Osteocyte (in vitro differentiated cells): ENCODE data around the gene ZNF469. TPM values are rescaled to one million over a fixed set of nuclear protein-coding genes. Genes with fewer than 3 reads are reported as not detected.

Experiments used
- DNase-seq: peaks from one replicate; pipeline ENCODE4 v3.0.0; 2021; ENCODE audit warnings: mixed read lengths; ENCODE audit not compliant: unreplicated experiment; ENCODE audit errors: extremely low spot score
- H3K27ac Mint-ChIP-seq: one replicate; pipeline ENCODE4 v1.8.0; 2021; ENCODE audit warnings: mild to moderate bottlenecking, mixed read lengths; ENCODE audit not compliant: unreplicated experiment
- H3K27me3 Mint-ChIP-seq: one replicate; pipeline ENCODE4 v1.8.0; 2021; ENCODE audit warnings: mixed read lengths; ENCODE audit not compliant: unreplicated experiment
- H3K36me3 Mint-ChIP-seq: one replicate; pipeline ENCODE4 v1.8.0; 2021; ENCODE audit warnings: mixed read lengths; ENCODE audit not compliant: unreplicated experiment
- H3K4me1 Mint-ChIP-seq: one replicate; pipeline ENCODE4 v1.8.0; 2021; ENCODE audit warnings: mixed read lengths; ENCODE audit not compliant: unreplicated experiment
- H3K4me3 Mint-ChIP-seq: one replicate; pipeline ENCODE4 v1.8.0; 2021; ENCODE audit warnings: mild to moderate bottlenecking, moderate library complexity, mixed read lengths; ENCODE audit not compliant: unreplicated experiment
- H3K9me3 Mint-ChIP-seq: one replicate; pipeline ENCODE4 v1.8.0; 2021; ENCODE audit warnings: mixed read lengths; ENCODE audit not compliant: unreplicated experiment
- CTCF ChIP-seq: fragments of 200-600 bp; sonication (generic); IDR thresholded peaks from 2 replicates; pipeline ENCODE4 v1.5.0; 2021; ENCODE audit warnings: antibody characterized with exemption, mild to moderate bottlenecking, moderate library complexity
- total RNA-seq: library from RNA; stranded (reverse); gene quantifications from 2 replicates; pipeline ENCODE4 v1.2.1, GENCODE V29; 2021

ZNF469 gene
- total RNA-seq, 1 donor from 2014 or later = 4.1 TPM

GRCh38 chr16:88345031-88345720, 37.6 kb upstream of the ZNF469 start:
- H3K36me3 Mint-ChIP-seq = no peaks in the 10 kb centered on the region
- peaks cover 5% of the 10 kb centered on the region for H3K9me3 Mint-ChIP-seq
- H3K27me3 Mint-ChIP-seq = no peaks in the 10 kb centered on the region
- H3K4me3 Mint-ChIP-seq = no peak overlapping the region
- no peaks in the 10 kb centered on the region for H3K4me1 Mint-ChIP-seq
- no peak for TF ChIP-seq CTCF
- DNase-seq = no peak
- no peak overlapping the region for H3K27ac Mint-ChIP-seq

- no peak for TF ChIP-seq CTCF
- H3K27me3 Mint-ChIP-seq = no peaks in the 10 kb centered on the region
- no peak overlapping the region for H3K27ac Mint-ChIP-seq
- H3K4me1 Mint-ChIP-seq = no peaks in the 10 kb centered on the region
- peaks cover 5% of the 10 kb centered on the region for H3K9me3 Mint-ChIP-seq
- no peak for DNase-seq
- H3K36me3 Mint-ChIP-seq = no peaks in the 10 kb centered on the region
- no peak overlapping the region for H3K4me3 Mint-ChIP-seq
Observed at GRCh38 chr16:88345721-88346560, 36.8 kb upstream of the ZNF469 start.

GRCh38 chr16:88346680-88347505, 35.9 kb upstream of the ZNF469 start:
- no peak for DNase-seq
- no peaks in the 10 kb centered on the region for H3K4me1 Mint-ChIP-seq
- no peak overlapping the region for H3K4me3 Mint-ChIP-seq
- H3K27me3 Mint-ChIP-seq = no peaks in the 10 kb centered on the region
- no peaks in the 10 kb centered on the region for H3K36me3 Mint-ChIP-seq
- H3K27ac Mint-ChIP-seq = no peak overlapping the region
- H3K9me3 Mint-ChIP-seq = peaks cover 5% of the 10 kb centered on the region
- no peak for TF ChIP-seq CTCF

- Mint-ChIP-seq H3K4me3 (no peak overlapping the region), H3K36me3 (no peaks in the 10 kb centered on the region), H3K27ac (no peak overlapping the region), H3K4me1 (no peaks in the 10 kb centered on the region), H3K9me3 (peaks cover 5% of the 10 kb centered on the region), H3K27me3 (no peaks in the 10 kb centered on the region)
- no peak for DNase-seq
- no peak for TF ChIP-seq CTCF
Observed at GRCh38 chr16:88347656-88348376, 34.9 kb upstream of the ZNF469 start.
